ENCODE measurements around the gene PTPRD. TPM values are rescaled to one million over a fixed set of nuclear protein-coding genes. Genes with fewer than 3 reads are reported as not detected.

Gene PTPRD
- total RNA-seq, 3 donors from 2014 or later = 2.9 to 5.4 (median 3.6) TPM

- intact Hi-C loops (cut with DNase I; ENCODE audit: low total_unique reads) = no loop called here
- H3K27ac ChIP-seq = no peak overlapping the region
- no peaks in the 10 kb centered on the region for H3K27me3 ChIP-seq
- no peaks in the 10 kb centered on the region for H3K4me1 ChIP-seq
- no peaks in the 10 kb centered on the region for H3K36me3 ChIP-seq
- no peak for TF ChIP-seq POLR2AphosphoS5 (IDR thresholded peaks at IDR 0.05)
- TF ChIP-seq CTCF (IDR thresholded peaks at IDR 0.05) = no peak
- no peak for TF ChIP-seq POLR2A (IDR thresholded peaks at IDR 0.05)
- DNase-seq (ENCODE audit: low spot score in 2 of 2) = no peak
- H3K4me3 ChIP-seq = no peak overlapping the region
- no peaks in the 10 kb centered on the region for H3K9me3 ChIP-seq
Observed at GRCh38 chr9:8632493-8632892, 1980.3 kb downstream of the PTPRD start.

GRCh38 chr9:8628791-8629190 is 1984.0 kb downstream of the PTPRD start:
- H3K27ac ChIP-seq = no peak overlapping the region
- no peaks in the 10 kb centered on the region for H3K36me3 ChIP-seq
- H3K27me3 ChIP-seq = no peaks in the 10 kb centered on the region
- H3K4me3 ChIP-seq = no peak overlapping the region
- intact Hi-C loops (cut with DNase I; ENCODE audit: low total_unique reads) = no loop called here
- H3K4me1 ChIP-seq = no peaks in the 10 kb centered on the region
- H3K9me3 ChIP-seq = no peaks in the 10 kb centered on the region
- TF ChIP-seq CTCF (IDR thresholded peaks at IDR 0.05) = no peak
- no peak for TF ChIP-seq POLR2A (IDR thresholded peaks at IDR 0.05)
- DNase-seq (ENCODE audit: low spot score in 2 of 2) = no peak

GRCh38 chr9:8627976-8628679 is 1984.7 kb downstream of the PTPRD start:
- no peak for TF ChIP-seq POLR2AphosphoS5 (IDR thresholded peaks at IDR 0.05)
- no peak for DNase-seq (ENCODE audit: low spot score in 2 of 2)
- Histone ChIP-seq H3K27ac (no peak overlapping the region), H3K4me3 (no peak overlapping the region), H3K9me3 (no peaks in the 10 kb centered on the region), H3K36me3 (no peaks in the 10 kb centered on the region), H3K27me3 (no peaks in the 10 kb centered on the region), H3K4me1 (no peaks in the 10 kb centered on the region)
- intact Hi-C loops (cut with DNase I; ENCODE audit: low total_unique reads) = no loop called here

- Histone ChIP-seq H3K27ac (no peak overlapping the region), H3K36me3 (no peaks in the 10 kb centered on the region), H3K4me1 (no peaks in the 10 kb centered on the region), H3K4me3 (no peak overlapping the region), H3K27me3 (no peaks in the 10 kb centered on the region), H3K9me3 (no peaks in the 10 kb centered on the region)
- intact Hi-C loops (cut with DNase I; ENCODE audit: low total_unique reads) = no loop called here
- DNase-seq (ENCODE audit: low spot score in 2 of 2) = no peak
- no peak for TF ChIP-seq POLR2AphosphoS5 (IDR thresholded peaks at IDR 0.05)
- no peak for TF ChIP-seq POLR2A (IDR thresholded peaks at IDR 0.05)
- no peak for TF ChIP-seq CTCF (IDR thresholded peaks at IDR 0.05)
Observed at GRCh38 chr9:8622871-8623270, 1989.9 kb downstream of the PTPRD start.

- H3K27me3 ChIP-seq = no peaks in the 10 kb centered on the region
- no peaks in the 10 kb centered on the region for H3K4me1 ChIP-seq
- intact Hi-C loops (cut with DNase I; ENCODE audit: low total_unique reads) = no loop called here
- DNase-seq (ENCODE audit: low spot score in 2 of 2) = no peak
- no peak overlapping the region for H3K4me3 ChIP-seq
- H3K36me3 ChIP-seq = no peaks in the 10 kb centered on the region
- no peak overlapping the region for H3K27ac ChIP-seq
- no peaks in the 10 kb centered on the region for H3K9me3 ChIP-seq
- no peak for TF ChIP-seq CTCF (IDR thresholded peaks at IDR 0.05)
- TF ChIP-seq POLR2AphosphoS5 (IDR thresholded peaks at IDR 0.05) = no peak
- TF ChIP-seq POLR2A (IDR thresholded peaks at IDR 0.05) = no peak
Observed at GRCh38 chr9:8622222-8622802, 1990.5 kb downstream of the PTPRD start.
